ENCODE results near the gene NHSL2.

GRCh38 chrX:72025236-72025770 is 114.7 kb downstream of the NHSL2 start:
- no peak for TF ChIP-seq POLR2A (IDR thresholded peaks at IDR 0.05; ENCODE audit: low read depth)
- TF ChIP-seq CTCF (IDR thresholded peaks at IDR 0.05) = no peak
- no peak for TF ChIP-seq POLR2AphosphoS5 (IDR thresholded peaks at IDR 0.05)
- TF ChIP-seq EP300 (IDR thresholded peaks at IDR 0.05) = no peak

Measured in esophagus muscularis mucosa (tissue), 4 donors.